Omental fat pad (tissue), 4 donors: Measurements from ENCODE around the gene TMPRSS4. TPM values are rescaled to one million over a fixed set of nuclear protein-coding genes. Genes with fewer than 3 reads are reported as not detected.

Experiments
- ATAC-seq: fragments of 150-250 bp; one replicate; pipeline ENCODE4 v1.9.1; 2016; ENCODE audit warnings: mild to moderate bottlenecking, moderate library complexity; ENCODE audit not compliant: low FRiP score
- DNase-seq: peaks from one replicate; pipeline ENCODE4 v3.0.0-alpha.2; 2019; ENCODE audit warnings: low spot score
- CTCF ChIP-seq, 3 donors: fragments of 450-650 bp; IDR thresholded peaks; one replicate each; pipeline ENCODE4 v1.5.1; 2016 to 2017; ENCODE audit warnings: antibody characterized with exemption in 3 of 3, mild to moderate bottlenecking in 3 of 3, moderate library complexity in 2 of 3
- total RNA-seq, 4 donors: library from RNA; depleted of rRNA; stranded (reverse); fragments of >200 nt; gene quantifications; one replicate each; pipeline ENCODE4 v1.1.0, GENCODE V29; 2016

The TMPRSS4 gene
- total RNA-seq, 4 donors from 2014 or later: not detected

- DNase-seq (no peak), ATAC-seq (no peak)
- no peak for TF ChIP-seq CTCF (IDR thresholded peaks at IDR 0.05)
Observed at GRCh38 chr11:118050208-118050891, 26.5 kb upstream of the TMPRSS4 start.

GRCh38 chr11:118051136-118051610 lies 25.7 kb upstream of the TMPRSS4 start:
- ATAC-seq (no peak), DNase-seq (no peak)
- TF ChIP-seq CTCF (IDR thresholded peaks at IDR 0.05): no peak

GRCh38 chr11:118051611-118052461 lies 25.0 kb upstream of the TMPRSS4 start:
- peak; percentile 12 for ATAC-seq

GRCh38 chr11:118052581-118053206 lies 24.2 kb upstream of the TMPRSS4 start:
- no peak for TF ChIP-seq CTCF (IDR thresholded peaks at IDR 0.05)
- ATAC-seq: no peak
- DNase-seq: no peak

More at GRCh38 chr11:118051611-118052461, 25.0 kb upstream of the TMPRSS4 start:
- TF ChIP-seq CTCF (IDR thresholded peaks at IDR 0.05): no peak
- no peak for DNase-seq

- no peak for DNase-seq
- ATAC-seq: no peak
- no peak for TF ChIP-seq CTCF (IDR thresholded peaks at IDR 0.05)
Observed at GRCh38 chr11:118054712-118055640, 21.9 kb upstream of the TMPRSS4 start.

- TF ChIP-seq CTCF (IDR thresholded peaks at IDR 0.05): no peak
- DNase-seq (no peak), ATAC-seq (no peak)
Observed at GRCh38 chr11:118055966-118056365, 20.9 kb upstream of the TMPRSS4 start.
